ENCODE data around the gene RAD51B. TPM values are rescaled to one million over a fixed set of nuclear protein-coding genes. Genes with fewer than 3 reads are reported as not detected.

RAD51B gene
- total RNA-seq, 1 experiment from 2014 or later: 20.0 TPM

DNA sequence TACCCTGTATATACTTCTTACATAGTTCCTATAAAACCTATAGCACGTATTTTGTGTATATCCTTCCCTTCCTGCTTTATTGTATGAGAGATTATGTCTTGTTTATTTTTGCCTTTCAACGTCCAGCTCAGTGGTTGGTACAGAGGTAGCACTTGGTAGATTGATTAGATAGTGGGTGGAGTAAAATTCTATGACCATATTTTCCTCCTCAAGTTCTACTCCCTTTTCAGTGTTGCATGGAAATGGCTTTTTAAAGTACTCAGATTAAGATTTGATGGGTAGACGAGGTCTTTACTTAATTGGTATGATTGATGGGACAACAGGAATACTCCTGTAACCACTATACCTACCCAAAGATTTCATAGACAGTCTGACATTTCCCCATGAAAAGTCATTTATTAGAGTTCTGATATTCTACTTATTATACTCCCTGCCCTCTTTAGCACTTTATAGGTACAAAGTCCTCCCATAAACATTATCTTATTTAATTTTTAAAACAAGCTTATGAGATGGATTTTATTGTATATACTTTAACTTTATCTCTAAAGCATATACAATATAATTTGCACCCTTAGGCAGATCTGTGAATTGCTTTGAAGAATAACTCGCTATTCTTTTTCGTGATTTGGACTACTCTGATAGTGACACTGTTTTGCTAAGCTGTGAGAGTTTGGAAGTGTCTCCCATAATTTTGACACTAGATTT is 348.0 kb downstream of the RAD51B start:
- no peak for TF ChIP-seq POLR2AphosphoS5 (IDR thresholded peaks at IDR 0.05; ENCODE audit: low read depth, low read length)
- TF ChIP-seq FOSL1 (IDR thresholded peaks at IDR 0.05; ENCODE audit: low read depth): no peak
- TF ChIP-seq CBX3 (IDR thresholded peaks at IDR 0.05; ENCODE audit: low read depth): no peak
- no peak for TF ChIP-seq RAD21 (IDR thresholded peaks at IDR 0.05; ENCODE audit: low read depth)
- TF ChIP-seq, protein P1, sequence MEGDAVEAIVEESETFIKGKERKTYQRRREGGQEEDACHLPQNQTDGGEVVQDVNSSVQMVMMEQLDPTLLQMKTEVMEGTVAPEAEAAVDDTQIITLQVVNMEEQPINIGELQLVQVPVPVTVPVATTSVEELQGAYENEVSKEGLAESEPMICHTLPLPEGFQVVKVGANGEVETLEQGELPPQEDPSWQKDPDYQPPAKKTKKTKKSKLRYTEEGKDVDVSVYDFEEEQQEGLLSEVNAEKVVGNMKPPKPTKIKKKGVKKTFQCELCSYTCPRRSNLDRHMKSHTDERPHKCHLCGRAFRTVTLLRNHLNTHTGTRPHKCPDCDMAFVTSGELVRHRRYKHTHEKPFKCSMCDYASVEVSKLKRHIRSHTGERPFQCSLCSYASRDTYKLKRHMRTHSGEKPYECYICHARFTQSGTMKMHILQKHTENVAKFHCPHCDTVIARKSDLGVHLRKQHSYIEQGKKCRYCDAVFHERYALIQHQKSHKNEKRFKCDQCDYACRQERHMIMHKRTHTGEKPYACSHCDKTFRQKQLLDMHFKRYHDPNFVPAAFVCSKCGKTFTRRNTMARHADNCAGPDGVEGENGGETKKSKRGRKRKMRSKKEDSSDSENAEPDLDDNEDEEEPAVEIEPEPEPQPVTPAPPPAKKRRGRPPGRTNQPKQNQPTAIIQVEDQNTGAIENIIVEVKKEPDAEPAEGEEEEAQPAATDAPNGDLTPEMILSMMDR (IDR thresholded peaks at IDR 0.05 in 2 of 3, conservative IDR thresholded peaks at IDR 0.05 in 1 of 3; ENCODE audit: borderline replicate concordance in 1 of 3, insufficient read depth in 1 of 3, low read depth in 2 of 3, low read length in 2 of 3): no peak
- no peak for TF ChIP-seq POLR2A (IDR thresholded peaks at IDR 0.05; ENCODE audit: borderline replicate concordance, extremely low read depth, insufficient read depth, insufficient read length)
- TF ChIP-seq, protein P2, sequence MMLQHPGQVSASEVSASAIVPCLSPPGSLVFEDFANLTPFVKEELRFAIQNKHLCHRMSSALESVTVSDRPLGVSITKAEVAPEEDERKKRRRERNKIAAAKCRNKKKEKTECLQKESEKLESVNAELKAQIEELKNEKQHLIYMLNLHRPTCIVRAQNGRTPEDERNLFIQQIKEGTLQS (IDR thresholded peaks at IDR 0.05): no peak
- no peaks in the 10 kb centered on the region for H3K9me3 ChIP-seq (ENCODE audit: control insufficient read depth in 1 of 2, insufficient read depth in 1 of 2, low read depth in 1 of 2, low read length in 2 of 2)
- H3K9ac ChIP-seq (ENCODE audit: low read length): no peak overlapping the region
- no TSS peak for BruUV-seq (replicated peaks)
- ATAC-seq: no peak
- H3K4me3 ChIP-seq (replicated peaks in 1 of 2; ENCODE audit: low read depth in 1 of 2, low read length in 2 of 2): no peak overlapping the region
- H3K4me1 ChIP-seq (ENCODE audit: control insufficient read depth in 1 of 2, insufficient read depth in 2 of 2, low read length in 2 of 2): peaks cover 7 to 66% of the 10 kb centered on the region in 2 experiments
- no peaks in the 10 kb centered on the region for H3K36me3 ChIP-seq (ENCODE audit: control insufficient read depth in 1 of 2, insufficient read depth in 2 of 2, low read length in 2 of 2)
- no peaks in the 10 kb centered on the region for H3K79me2 ChIP-seq (ENCODE audit: insufficient read depth, low read length)
- ChIA-PET POLR2A (interaction anchor here (1.3 kb wide), 1 partner anchor 10 kb away, joined by 3 read pairs; no protein-coding TSS in a partner anchor), CTCF (no interaction called here), RAD21 (ENCODE audit: low non-redundant PET in 1 of 2, low total read pairs in 2 of 2, uncharacterized antibody in 2 of 2, unreplicated experiment in 2 of 2) (no interaction called here)
- H3K4me2 ChIP-seq (ENCODE audit: low read length): no peak overlapping the region
- peak overlapping the region; percentile 72; the same call in 1 of the 2 replicates for H3K27ac ChIP-seq (ENCODE audit: low read depth, low read length)
- intact Hi-C loops (cut with micrococcal nuclease): no loop called here
- no peaks in the 10 kb centered on the region for H3K9me2 ChIP-seq (ENCODE audit: insufficient read depth)
- DNase-seq (ENCODE audit: low read depth, low spot score): no peak
- H4K20me1 ChIP-seq (ENCODE audit: insufficient read depth): no peaks in the 10 kb centered on the region
- no peak overlapping the region for H2AFZ ChIP-seq (ENCODE audit: low read depth, low read length, poor library complexity, severe bottlenecking)
- no peaks in the 10 kb centered on the region for H3K27me3 ChIP-seq (ENCODE audit: insufficient read depth, low read length)

Measured in HCT116 (cell line).